ENCODE measurements around the gene KBTBD13. TPM values are rescaled to one million over a fixed set of nuclear protein-coding genes. Genes with fewer than 3 reads are reported as not detected.
A peak's percentile ranks its signal among the peaks of the same experiment; 100 is the strongest.

KBTBD13 gene
- total RNA-seq, 1 donor from 2014 or later = 0.21 TPM

GRCh38 chr15:65052956-65053355 lies 23.6 kb upstream of the KBTBD13 start:
- TF ChIP-seq, protein P1, sequence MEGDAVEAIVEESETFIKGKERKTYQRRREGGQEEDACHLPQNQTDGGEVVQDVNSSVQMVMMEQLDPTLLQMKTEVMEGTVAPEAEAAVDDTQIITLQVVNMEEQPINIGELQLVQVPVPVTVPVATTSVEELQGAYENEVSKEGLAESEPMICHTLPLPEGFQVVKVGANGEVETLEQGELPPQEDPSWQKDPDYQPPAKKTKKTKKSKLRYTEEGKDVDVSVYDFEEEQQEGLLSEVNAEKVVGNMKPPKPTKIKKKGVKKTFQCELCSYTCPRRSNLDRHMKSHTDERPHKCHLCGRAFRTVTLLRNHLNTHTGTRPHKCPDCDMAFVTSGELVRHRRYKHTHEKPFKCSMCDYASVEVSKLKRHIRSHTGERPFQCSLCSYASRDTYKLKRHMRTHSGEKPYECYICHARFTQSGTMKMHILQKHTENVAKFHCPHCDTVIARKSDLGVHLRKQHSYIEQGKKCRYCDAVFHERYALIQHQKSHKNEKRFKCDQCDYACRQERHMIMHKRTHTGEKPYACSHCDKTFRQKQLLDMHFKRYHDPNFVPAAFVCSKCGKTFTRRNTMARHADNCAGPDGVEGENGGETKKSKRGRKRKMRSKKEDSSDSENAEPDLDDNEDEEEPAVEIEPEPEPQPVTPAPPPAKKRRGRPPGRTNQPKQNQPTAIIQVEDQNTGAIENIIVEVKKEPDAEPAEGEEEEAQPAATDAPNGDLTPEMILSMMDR (IDR thresholded peaks at IDR 0.05) = no peak
- Histone ChIP-seq H3K4me1 (peaks cover 8 to 38% of the 10 kb centered on the region in 2 donors), H3K27ac (no peak overlapping the region), H3K9me3 (no peaks in the 10 kb centered on the region), H3K4me3 (no peak overlapping the region), H3K36me3 (peaks cover 44 to 54% of the 10 kb centered on the region in 2 donors), H3K27me3 (no peaks in the 10 kb centered on the region)
- DNase-seq (ENCODE audit: low spot score in 2 of 2) = no peak
- intact Hi-C loops (cut with DNase I) = loop anchor here (2.0 kb wide), 1 partner anchor 20 kb away; no protein-coding TSS in a partner anchor

GRCh38 chr15:65054333-65055200 lies 22.0 kb upstream of the KBTBD13 start:
- H3K9me3 ChIP-seq = no peaks in the 10 kb centered on the region
- no peaks in the 10 kb centered on the region for H3K27me3 ChIP-seq
- intact Hi-C loops (cut with DNase I) = loop anchor here (1.0 to 2.0 kb wide), 3 partner anchors 29 to 78 kb away; partner anchors contain the start of gene PDCD7
- peak in 1 of 2 donors; percentile 81 for DNase-seq (ENCODE audit: low spot score in 2 of 2)
- TF ChIP-seq, protein P1 (IDR thresholded peaks at IDR 0.05) = peak; percentile 80 to 89 (median 87)
- peak overlapping the region; percentile 97 for H3K27ac ChIP-seq
- no peak overlapping the region for H3K4me3 ChIP-seq
- H3K4me1 ChIP-seq = peaks cover 13 to 52% of the 10 kb centered on the region in 2 donors
- peaks cover 59 to 71% of the 10 kb centered on the region in 2 donors for H3K36me3 ChIP-seq

- H3K27ac ChIP-seq = peak overlapping the region; percentile 97
- TF ChIP-seq, protein P1 (IDR thresholded peaks at IDR 0.05) = no peak
- DNase-seq (ENCODE audit: low spot score in 2 of 2) = no peak
- H3K9me3 ChIP-seq = no peaks in the 10 kb centered on the region
- H3K36me3 ChIP-seq = peaks cover 59 to 71% of the 10 kb centered on the region in 2 donors
- H3K4me3 ChIP-seq = no peak overlapping the region
- intact Hi-C loops (cut with DNase I) = loop anchor here (2.0 kb wide), 1 partner anchor 77 kb away; the partner anchor contains the start of gene PDCD7
- H3K4me1 ChIP-seq = peaks cover 13 to 55% of the 10 kb centered on the region in 2 donors
- no peaks in the 10 kb centered on the region for H3K27me3 ChIP-seq
These were observed 21.2 kb upstream of the KBTBD13 start for GRCh38 chr15:65055201-65055870.

DNA sequence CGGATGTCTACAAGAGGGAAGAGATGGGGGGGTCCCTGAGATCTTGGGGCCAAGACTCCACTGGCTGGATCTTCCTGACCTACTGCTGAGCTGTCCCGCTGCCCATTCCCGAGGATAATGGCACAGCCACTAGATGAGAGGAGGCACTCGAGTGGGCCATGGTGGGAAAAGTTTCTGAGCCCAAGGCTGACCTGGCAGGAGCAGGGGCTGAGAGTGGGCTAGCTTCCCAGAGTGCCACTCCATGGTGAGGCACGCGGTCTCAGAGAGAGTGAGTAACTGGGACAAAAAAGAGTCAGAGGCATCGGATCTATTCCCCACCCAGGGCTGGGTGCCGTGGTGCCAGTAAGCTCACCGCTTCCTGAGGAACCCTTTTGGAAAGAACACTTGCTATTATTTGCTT lies 20.4 kb upstream of the KBTBD13 start:
- Histone ChIP-seq H3K4me3 (no peak overlapping the region), H3K27ac (peak overlapping the region; percentile 97), H3K27me3 (no peaks in the 10 kb centered on the region), H3K4me1 (peaks cover 16 to 62% of the 10 kb centered on the region in 2 donors), H3K36me3 (peaks cover 59 to 71% of the 10 kb centered on the region in 2 donors), H3K9me3 (no peaks in the 10 kb centered on the region)
- intact Hi-C loops (cut with DNase I) = no loop called here
- no peak for DNase-seq (ENCODE audit: low spot score in 2 of 2)
- TF ChIP-seq, protein P1 (IDR thresholded peaks at IDR 0.05) = no peak

- no peaks in the 10 kb centered on the region for H3K9me3 ChIP-seq
- no peaks in the 10 kb centered on the region for H3K27me3 ChIP-seq
- H3K27ac ChIP-seq = peak overlapping the region; percentile 97
- peaks cover 57 to 71% of the 10 kb centered on the region in 2 donors for H3K36me3 ChIP-seq
- intact Hi-C loops (cut with DNase I) = no loop called here
- H3K4me3 ChIP-seq = no peak overlapping the region
- peaks cover 18 to 69% of the 10 kb centered on the region in 2 donors for H3K4me1 ChIP-seq
- DNase-seq (ENCODE audit: low spot score in 2 of 2) = no peak
- TF ChIP-seq, protein P1 (IDR thresholded peaks at IDR 0.05) = no peak
These were observed 19.5 kb upstream of the KBTBD13 start for GRCh38 chr15:65056868-65057548.
